HEK293T (cell line): Measurements from ENCODE around the gene HEYL.

Source experiments
- ARNT ChIP-seq: fragments of 450-650 bp; IDR thresholded peaks from 2 replicates; pipeline ENCODE4 v1.6.1; 2017; ENCODE audit warnings: mild to moderate bottlenecking
- ELF4 ChIP-seq: fragments of 450-650 bp; IDR thresholded peaks from 2 replicates; pipeline ENCODE4 v1.6.1; 2017; ENCODE audit warnings: antibody characterized with exemption
- FOXK2 ChIP-seq: fragments of 450-650 bp; IDR thresholded peaks from 2 replicates; pipeline ENCODE4 v1.6.1; 2016; ENCODE audit warnings: mild to moderate bottlenecking
- HDGF ChIP-seq: fragments of 450-650 bp; IDR thresholded peaks from 2 replicates; pipeline ENCODE4 v1.6.1; 2017; ENCODE audit warnings: antibody characterized with exemption, borderline replicate concordance
- NFRKB ChIP-seq: fragments of 450-650 bp; IDR thresholded peaks from 2 replicates; pipeline ENCODE4 v1.6.1; 2016; ENCODE audit warnings: mild to moderate bottlenecking, moderate library complexity
- SP1 ChIP-seq: fragments of 450-650 bp; IDR thresholded peaks from 2 replicates; pipeline ENCODE4 v1.6.1; 2017
- TARDBP ChIP-seq: fragments of 450-650 bp; IDR thresholded peaks from 2 replicates; pipeline ENCODE4 v1.6.1; 2016
- ZNF384 ChIP-seq: fragments of 450-650 bp; IDR thresholded peaks from 2 replicates; pipeline ENCODE4 v1.6.1; 2016

DNA sequence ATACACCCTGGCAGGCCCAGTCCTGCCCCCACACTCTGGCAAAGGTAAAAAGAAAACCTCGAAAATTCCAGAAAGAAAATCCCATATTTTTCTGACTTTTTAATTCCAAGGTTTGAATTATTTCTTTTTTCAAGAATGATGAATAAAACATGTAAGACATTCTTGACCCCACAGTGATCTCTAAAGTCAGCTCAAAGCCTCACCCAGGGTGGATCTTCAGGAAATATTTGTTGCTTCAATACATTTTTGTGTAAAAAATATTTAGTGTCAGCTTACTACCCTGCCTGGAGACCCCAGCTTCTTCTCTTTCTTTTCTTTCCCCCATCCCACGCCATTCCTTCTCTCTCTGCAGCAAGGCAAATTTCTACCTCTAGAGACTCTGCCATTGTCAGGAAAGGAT is 39.4 kb upstream of the HEYL start:
- TF ChIP-seq FOXK2 (no peak), NFRKB (no peak), HDGF (no peak), ARNT (no peak), ELF4 (no peak), SP1 (no peak), TARDBP (no peak), ZNF384 (no peak)
